LNCAP (cell line): ENCODE results near the gene SYNJ2.

ENCODE experiments used
- TF ChIP-seq, protein P1 (sequence below): fragments of 450-650 bp; IDR thresholded peaks from 2 replicates; pipeline ENCODE4 v1.5.1; 2017; ENCODE audit warnings: mild to moderate bottlenecking

Gene SYNJ2

DNA sequence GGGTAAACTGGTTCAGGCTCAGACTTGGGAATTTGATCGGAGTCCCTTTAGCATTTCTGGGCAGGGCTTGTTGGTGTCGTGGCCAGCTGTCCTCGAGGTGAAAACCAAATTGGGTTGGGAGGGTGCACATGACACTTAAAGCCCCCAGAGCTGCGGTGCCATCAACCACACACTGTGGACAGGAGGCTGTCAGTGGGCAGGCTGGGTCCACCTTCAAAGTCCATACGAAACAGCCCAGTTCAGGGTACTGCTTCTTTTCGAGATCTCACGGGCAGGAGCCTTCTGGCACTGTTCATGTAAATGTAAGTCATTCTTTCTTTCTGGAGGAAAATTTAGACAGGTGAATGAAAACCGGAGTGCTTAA is 7.0 kb downstream of the SYNJ2 start:
- TF ChIP-seq, protein P1, sequence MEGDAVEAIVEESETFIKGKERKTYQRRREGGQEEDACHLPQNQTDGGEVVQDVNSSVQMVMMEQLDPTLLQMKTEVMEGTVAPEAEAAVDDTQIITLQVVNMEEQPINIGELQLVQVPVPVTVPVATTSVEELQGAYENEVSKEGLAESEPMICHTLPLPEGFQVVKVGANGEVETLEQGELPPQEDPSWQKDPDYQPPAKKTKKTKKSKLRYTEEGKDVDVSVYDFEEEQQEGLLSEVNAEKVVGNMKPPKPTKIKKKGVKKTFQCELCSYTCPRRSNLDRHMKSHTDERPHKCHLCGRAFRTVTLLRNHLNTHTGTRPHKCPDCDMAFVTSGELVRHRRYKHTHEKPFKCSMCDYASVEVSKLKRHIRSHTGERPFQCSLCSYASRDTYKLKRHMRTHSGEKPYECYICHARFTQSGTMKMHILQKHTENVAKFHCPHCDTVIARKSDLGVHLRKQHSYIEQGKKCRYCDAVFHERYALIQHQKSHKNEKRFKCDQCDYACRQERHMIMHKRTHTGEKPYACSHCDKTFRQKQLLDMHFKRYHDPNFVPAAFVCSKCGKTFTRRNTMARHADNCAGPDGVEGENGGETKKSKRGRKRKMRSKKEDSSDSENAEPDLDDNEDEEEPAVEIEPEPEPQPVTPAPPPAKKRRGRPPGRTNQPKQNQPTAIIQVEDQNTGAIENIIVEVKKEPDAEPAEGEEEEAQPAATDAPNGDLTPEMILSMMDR = no peak

DNA sequence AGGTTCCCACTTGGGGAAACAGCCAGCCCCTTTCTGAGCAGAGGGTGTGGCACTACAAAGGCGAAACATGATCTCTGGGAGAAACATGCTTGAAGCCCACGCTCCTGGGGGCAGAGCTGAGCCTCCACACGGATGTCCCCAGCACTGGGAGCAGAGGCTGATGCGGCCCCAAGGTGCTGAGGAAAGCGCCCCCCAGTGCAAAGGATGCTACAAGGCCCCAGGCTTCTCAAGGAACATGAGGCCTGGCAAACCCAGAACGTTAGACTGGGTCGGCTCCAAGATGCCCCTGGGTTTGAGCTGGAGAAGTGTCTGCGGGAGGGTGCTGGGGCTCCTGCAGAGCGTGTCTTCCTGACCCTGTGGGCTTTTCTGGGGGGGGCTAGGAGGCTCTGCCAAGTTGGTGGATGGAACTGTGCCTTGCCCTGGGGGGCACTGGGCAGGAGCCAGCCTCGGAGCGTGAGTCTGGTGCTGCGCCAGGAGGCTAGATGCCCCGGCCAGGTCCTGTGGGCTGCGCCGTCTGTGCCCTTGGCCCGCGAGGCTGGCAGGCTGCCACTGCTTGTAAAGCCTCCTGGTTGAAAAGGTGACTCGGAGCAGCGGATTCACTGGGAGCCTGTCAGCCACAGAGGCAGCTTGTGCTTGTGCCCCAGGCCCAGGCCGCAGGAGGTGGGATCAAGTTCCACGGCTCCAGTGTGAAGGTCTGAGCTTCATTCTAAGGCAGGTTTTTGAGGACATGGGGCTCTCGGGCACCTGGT is 8.1 kb downstream of the SYNJ2 start:
- TF ChIP-seq, protein P1 = no peak

DNA sequence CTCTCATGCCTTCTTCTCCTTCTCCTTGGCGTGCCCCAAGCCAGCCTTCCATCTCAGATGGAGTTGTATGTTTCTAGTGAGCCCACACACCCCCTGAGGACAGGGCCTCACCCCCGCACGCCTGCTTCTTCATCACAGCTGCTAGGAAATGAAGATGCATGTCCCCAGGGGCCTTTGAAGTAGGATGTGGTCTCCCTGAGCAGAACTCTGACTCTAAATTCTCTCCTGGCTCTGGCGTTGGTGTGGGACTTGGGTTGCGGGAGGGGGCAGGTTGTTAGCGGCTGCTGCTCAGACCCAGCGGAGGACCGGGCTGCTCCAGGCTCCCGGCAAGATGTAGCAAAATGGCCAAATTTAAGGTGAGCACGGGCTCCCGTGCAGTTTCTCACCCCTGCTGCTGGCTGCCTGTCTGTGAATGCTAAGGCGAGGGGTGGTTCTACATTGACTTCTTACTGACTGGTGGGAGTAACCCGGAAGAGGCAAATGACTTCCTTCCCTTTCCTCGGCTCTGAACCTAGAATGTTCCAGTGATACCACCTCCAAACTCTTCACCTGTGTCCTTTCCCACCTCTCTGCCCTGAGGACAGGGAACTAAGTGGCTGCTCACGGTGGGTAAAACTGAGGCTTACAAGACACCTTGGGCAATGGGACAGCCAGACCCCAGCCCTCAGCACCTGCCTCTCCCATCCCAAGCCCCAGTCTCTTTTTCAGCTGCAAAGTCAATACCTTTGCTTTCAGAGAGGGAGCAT is 8.8 kb downstream of the SYNJ2 start:
- TF ChIP-seq, protein P1 = no peak

DNA sequence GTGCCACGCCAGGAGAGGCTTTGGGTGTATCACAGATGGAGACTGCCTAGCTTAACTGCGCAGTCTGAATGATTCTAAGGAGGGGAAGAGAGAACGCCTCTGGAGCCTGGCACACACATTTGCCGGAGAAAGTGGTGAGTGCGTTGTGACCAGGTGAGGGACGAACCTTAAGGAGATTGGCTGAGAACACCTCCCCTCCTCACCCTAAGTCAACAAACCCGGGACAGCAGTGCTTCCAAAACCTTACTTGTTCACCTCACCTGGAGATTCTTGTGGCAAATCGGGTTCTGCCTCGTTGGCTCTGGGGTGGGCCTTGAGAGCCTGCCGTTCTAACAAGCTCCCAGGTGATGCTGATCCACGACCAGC is 9.4 kb downstream of the SYNJ2 start:
- TF ChIP-seq, protein P1 = no peak

DNA sequence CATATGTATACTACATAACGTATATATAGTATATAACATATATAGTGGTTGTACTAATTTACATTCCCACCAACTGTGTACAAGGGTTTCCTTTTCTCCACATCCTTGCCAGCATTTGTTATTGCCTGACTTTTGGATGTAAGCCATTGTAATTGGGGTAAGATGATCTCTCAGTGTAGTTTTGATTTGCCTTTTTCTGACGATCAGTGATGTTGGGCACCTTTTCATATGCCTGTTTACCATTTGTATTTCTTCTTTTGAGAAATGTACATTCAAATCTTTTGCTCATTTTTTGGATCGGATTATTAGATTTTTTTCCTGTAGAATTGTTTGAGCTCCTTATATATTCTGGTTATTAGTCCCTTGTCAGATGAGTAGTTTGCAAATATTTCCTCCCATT is 11.4 kb downstream of the SYNJ2 start:
- TF ChIP-seq, protein P1 = no peak

DNA sequence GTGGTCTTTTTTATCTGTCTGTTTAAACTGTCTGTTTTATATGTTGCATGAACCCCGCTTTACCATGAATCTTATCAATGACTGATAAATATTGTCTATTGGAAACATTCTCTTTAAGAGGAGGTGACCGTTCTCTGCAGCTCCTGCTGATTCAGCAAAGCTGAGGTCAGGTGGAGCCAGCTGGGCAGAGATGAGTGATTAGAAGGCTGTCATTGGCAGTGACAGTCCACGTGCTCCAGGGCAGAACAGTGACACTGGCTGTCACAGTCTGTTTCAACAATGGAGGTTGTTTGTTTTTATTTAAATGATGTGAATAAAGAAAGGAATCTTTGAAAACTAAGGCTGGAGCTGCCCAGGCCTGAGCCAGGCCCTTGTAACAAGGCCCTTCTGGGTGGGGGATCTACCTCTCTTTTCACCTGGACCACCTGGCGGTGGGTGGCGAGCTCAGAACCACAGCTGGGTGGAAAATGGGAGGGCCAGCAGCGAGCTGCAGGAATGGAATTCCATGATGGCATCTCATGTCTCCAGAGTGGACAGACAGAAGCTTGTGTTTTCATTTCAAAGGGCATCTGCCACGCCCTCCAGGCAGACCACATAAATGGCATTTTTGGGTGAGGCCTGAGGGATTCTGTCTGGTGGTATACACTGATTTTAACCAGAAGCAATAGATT is 12.6 kb downstream of the SYNJ2 start:
- TF ChIP-seq, protein P1 = no peak

DNA sequence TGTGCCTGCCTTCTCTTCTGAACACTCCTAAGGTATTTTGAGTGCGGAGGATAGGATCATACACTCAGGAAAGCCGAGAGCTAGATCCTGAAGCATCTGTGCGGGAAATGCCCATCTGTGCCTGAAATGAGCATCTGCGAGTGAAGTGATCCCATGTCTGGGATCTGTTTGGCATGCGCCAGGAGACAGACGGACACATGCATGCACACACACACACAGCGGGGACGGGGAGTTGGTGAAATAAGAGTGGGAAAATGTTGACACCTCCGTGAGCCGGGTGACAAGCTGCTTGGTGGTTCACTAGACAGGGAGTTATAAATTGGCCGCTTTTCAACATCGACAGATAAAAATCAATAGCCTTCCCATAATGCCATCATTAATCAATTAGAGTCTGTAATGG is 13.8 kb downstream of the SYNJ2 start:
- TF ChIP-seq, protein P1 = no peak
